Smooth muscle cell (in vitro differentiated cells): Measurements from ENCODE around the gene SIGLEC10. TPM values are rescaled to one million over a fixed set of nuclear protein-coding genes. Genes with fewer than 3 reads are reported as not detected.

ENCODE experiments used
- DNase-seq: peaks from one replicate; lab custom pipeline; 2025; ENCODE audit not compliant: unreplicated experiment; lab: John Stamatoyannopoulos, UW
- H2AFZ ChIP-seq: fragments of 200-600 bp; sonication (generic); 2 replicates; pipeline ENCODE4 v1.6.0; 2016; ENCODE audit warnings: antibody characterized with exemption, low read depth, mild to moderate bottlenecking
- H3F3A ChIP-seq: fragments of 200-600 bp; sonication (generic); 2 replicates; pipeline ENCODE4 v1.6.0; 2017; ENCODE audit warnings: antibody characterized with exemption, low read depth
- H3K27ac ChIP-seq: fragments of 200-600 bp; sonication (generic); 2 replicates; pipeline ENCODE4 v1.5.1; 2016; ENCODE audit warnings: low read depth, mild to moderate bottlenecking
- H3K27me3 ChIP-seq: fragments of 200-600 bp; sonication (generic); 2 replicates; pipeline ENCODE4 v1.6.1; 2016; ENCODE audit warnings: low read depth, mild to moderate bottlenecking
- H3K36me3 ChIP-seq: fragments of 200-600 bp; sonication (generic); 2 replicates; pipeline ENCODE4 v1.5.1; 2016; ENCODE audit warnings: low read depth
- H3K4me1 ChIP-seq: fragments of 200-600 bp; sonication (generic); 2 replicates; pipeline ENCODE4 v1.5.1; 2016; ENCODE audit warnings: low read depth
- H3K4me2 ChIP-seq: fragments of 200-600 bp; sonication (generic); 2 replicates; pipeline ENCODE4 v1.6.0; 2016; ENCODE audit warnings: mild to moderate bottlenecking
- H3K4me3 ChIP-seq: fragments of 200-600 bp; sonication (generic); 2 replicates; pipeline ENCODE4 v1.5.1; 2016; ENCODE audit warnings: mild to moderate bottlenecking
- H3K79me2 ChIP-seq: fragments of 200-600 bp; sonication (generic); 2 replicates; pipeline ENCODE4 v1.6.0; 2016; ENCODE audit warnings: low read depth, mild to moderate bottlenecking
- H3K9ac ChIP-seq: fragments of 200-600 bp; sonication (generic); 2 replicates; pipeline ENCODE4 v1.6.0; 2016; ENCODE audit warnings: low read depth
- H3K9me3 ChIP-seq: fragments of 200-600 bp; sonication (generic); replicated peaks from 2 replicates; pipeline ENCODE4 v1.5.1; 2016; ENCODE audit warnings: low read depth
- H4K20me1 ChIP-seq: fragments of 200-600 bp; sonication (generic); 2 replicates; pipeline ENCODE4 v1.6.0; 2016; ENCODE audit warnings: low read depth
- WGBS: methylation state at CpG from one replicate; pipeline ENCODE4 v1.1.7; 2016; ENCODE audit warnings: low lambda C conversion rate; 5-methylcytosine and 5-hydroxymethylcytosine counted together
- polyA plus RNA-seq: library from polyadenylated mRNA; unstranded; fragments of >200 nt; fragmentation: Nextera tagmentation; extraction: Ambion mirVana; gene quantifications from 2 replicates; pipeline ENCODE4 v1.2.1, GENCODE V29; 2016
- total RNA-seq: library from RNA; depleted of rRNA; stranded (reverse); fragments of >200 nt; gene quantifications from 2 replicates; pipeline ENCODE4 v1.2.3, GENCODE V29; 2014
- TF ChIP-seq, protein P1 (sequence below): fragments of 200-600 bp; sonication (generic); IDR thresholded peaks from 2 replicates; pipeline ENCODE4 v1.5.1; 2017; ENCODE audit warnings: borderline replicate concordance, mild to moderate bottlenecking, antibody characterized with exemption; ENCODE audit not compliant: insufficient read depth, poor library complexity, severe bottlenecking

SIGLEC10 gene
- total and polyA plus RNA-seq, 2 experiments from 2014 or later = not detected

DNA sequence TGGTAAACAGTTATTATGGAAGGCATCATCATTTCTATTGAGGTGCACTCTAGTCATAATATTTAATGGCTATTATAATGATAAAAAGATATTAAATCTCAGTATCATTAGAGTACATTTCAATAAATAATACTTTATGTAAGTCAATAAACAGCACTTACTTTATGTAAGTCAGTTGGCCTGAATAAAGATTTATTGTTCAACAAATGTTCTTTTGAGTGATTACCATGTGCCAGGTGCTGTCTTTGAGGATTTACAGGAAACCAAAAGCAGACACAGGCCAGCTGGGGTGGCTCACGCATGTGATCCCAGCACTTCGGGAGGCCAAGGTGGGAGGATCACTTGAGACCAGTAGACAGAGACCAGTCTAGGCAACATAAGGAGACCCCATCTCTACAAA lies 40.0 kb downstream of the SIGLEC10 start:
- Histone ChIP-seq H3F3A (no peaks in the 10 kb centered on the region), H3K79me2 (no peaks in the 10 kb centered on the region), H3K9ac (no peak overlapping the region), H3K4me1 (no peaks in the 10 kb centered on the region), H3K27me3 (no peaks in the 10 kb centered on the region), H2AFZ (no peak overlapping the region), H3K4me3 (no peak overlapping the region), H3K27ac (no peak overlapping the region), H3K36me3 (no peaks in the 10 kb centered on the region), H4K20me1 (no peaks in the 10 kb centered on the region), H3K9me3 (no peaks in the 10 kb centered on the region), H3K4me2 (no peak overlapping the region)
- TF ChIP-seq, protein P1, sequence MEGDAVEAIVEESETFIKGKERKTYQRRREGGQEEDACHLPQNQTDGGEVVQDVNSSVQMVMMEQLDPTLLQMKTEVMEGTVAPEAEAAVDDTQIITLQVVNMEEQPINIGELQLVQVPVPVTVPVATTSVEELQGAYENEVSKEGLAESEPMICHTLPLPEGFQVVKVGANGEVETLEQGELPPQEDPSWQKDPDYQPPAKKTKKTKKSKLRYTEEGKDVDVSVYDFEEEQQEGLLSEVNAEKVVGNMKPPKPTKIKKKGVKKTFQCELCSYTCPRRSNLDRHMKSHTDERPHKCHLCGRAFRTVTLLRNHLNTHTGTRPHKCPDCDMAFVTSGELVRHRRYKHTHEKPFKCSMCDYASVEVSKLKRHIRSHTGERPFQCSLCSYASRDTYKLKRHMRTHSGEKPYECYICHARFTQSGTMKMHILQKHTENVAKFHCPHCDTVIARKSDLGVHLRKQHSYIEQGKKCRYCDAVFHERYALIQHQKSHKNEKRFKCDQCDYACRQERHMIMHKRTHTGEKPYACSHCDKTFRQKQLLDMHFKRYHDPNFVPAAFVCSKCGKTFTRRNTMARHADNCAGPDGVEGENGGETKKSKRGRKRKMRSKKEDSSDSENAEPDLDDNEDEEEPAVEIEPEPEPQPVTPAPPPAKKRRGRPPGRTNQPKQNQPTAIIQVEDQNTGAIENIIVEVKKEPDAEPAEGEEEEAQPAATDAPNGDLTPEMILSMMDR = no peak
- DNase-seq = no peak
- WGBS = 96% methylated on average over 2 of the region's 2 CpGs

DNA sequence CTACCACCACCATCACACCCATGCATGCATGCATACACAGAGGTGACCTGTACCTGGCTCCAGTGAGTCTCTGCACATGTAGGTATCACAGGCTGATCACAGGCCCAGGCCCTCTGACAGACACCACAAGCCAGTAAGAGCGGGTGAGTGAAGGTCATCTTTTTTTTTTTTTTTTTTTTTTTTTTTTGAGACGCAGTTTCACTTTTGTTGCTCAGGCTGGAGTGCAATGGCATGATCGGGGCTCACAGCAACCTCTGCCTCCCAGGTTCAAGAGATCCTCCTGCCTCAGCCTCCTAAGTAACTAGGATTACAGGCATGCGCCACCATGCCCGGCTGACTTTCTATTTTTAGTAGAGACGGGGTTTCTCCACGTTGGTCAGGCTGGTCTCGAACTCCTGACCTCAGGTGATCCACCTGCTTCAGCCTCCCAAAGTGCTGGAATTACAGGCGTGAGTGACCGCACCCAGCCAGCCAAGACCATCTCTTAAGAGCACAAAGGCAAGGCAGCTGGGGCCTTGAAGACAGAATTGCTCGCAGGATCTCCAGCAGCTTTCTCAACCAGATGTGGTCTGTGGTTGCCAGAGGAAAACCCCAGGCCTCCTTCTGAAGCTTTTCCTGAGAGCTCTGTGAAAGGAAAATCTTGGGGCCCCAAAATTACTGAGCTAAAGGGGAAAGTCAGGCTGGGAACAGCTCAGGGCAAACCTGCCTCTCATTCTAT lies 41.8 kb downstream of the SIGLEC10 start:
- no peaks in the 10 kb centered on the region for H3K27me3 ChIP-seq
- WGBS = 81% methylated on average over 10 of the region's 11 CpGs

DNA sequence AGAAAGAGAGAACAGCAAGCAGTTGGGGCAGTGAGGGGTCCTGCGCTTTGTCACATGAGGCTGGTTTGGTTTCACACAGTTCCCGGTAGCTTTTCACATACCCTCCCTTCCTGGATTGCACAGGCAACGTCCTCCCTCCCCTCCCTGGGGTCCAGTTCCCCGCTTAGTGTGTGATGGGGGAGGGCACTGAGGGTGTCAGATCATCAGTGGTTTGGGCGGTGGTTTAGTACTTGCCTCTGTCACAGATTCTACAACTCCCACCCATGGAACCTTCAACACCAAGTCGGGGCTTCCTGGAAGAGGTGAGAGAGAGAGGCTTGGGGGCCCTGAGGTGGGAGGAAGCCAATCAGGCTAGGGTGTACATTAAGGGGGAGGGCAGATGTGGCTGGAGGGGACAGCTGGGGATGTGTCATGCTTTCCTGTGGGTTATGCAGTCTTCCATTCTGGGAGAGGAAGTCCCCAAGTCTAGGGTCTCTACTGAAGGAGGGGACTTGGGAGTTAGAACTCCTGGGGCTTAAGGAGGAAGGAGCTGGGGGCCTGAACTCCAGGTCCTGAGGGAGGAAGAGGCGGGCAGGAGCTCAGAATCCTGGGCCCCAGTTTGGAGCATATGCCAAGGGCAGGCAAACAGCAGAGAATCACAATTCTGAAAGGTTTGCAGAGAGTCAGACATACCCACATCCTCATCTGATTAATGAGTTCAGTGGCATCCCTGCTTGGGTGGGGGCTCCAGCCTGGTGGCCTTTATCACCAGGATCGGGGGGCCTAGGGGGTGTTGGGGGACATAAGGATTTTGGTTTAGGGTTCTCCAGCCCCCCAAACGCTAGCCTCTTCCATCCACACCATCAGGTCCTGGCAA lies 44.6 kb downstream of the SIGLEC10 start, which contains the start of gene NKG7:
Gene NKG7, minus strand, starts transcription at position 6 of the 856 bp plus-strand sequence. CDS start 119 bp downstream, outside the sequence.
- 62% methylated on average over 9 of the region's 9 CpGs for WGBS
- Histone ChIP-seq H4K20me1 (no peaks in the 10 kb centered on the region), H3K79me2 (no peaks in the 10 kb centered on the region), H3K27ac (no peak within 1 kb of the TSS), H3K9me3 (no peaks in the 10 kb centered on the region), H3K4me3 (no peak within 1 kb of the TSS), H3K4me1 (peaks cover 10% of the 10 kb centered on the region), H3F3A (no peaks in the 10 kb centered on the region), H2AFZ (no peak within 1 kb of the TSS), H3K27me3 (no peaks in the 10 kb centered on the region), H3K9ac (no peak within 1 kb of the TSS), H3K36me3 (no peaks in the 10 kb centered on the region), H3K4me2 (no peak within 1 kb of the TSS)
- no peak for DNase-seq
- TF ChIP-seq, protein P1 = no peak

More for the DNA sequence above, 41.8 kb downstream of the SIGLEC10 start:
- TF ChIP-seq, protein P1 = no peak
- no peak for DNase-seq
- H3K4me2 ChIP-seq = no peak overlapping the region
- no peak overlapping the region for H3K9ac ChIP-seq
- no peaks in the 10 kb centered on the region for H3F3A ChIP-seq
- H2AFZ ChIP-seq = no peak overlapping the region
- no peaks in the 10 kb centered on the region for H3K4me1 ChIP-seq
- H3K36me3 ChIP-seq = no peaks in the 10 kb centered on the region
- no peak overlapping the region for H3K27ac ChIP-seq
- H4K20me1 ChIP-seq = no peaks in the 10 kb centered on the region
- no peaks in the 10 kb centered on the region for H3K79me2 ChIP-seq
- no peak overlapping the region for H3K4me3 ChIP-seq
- no peaks in the 10 kb centered on the region for H3K9me3 ChIP-seq
